Chondrocyte (in vitro differentiated cells): Measurements from ENCODE around the gene AGBL4. TPM values are rescaled to one million over a fixed set of nuclear protein-coding genes. Genes with fewer than 3 reads are reported as not detected.

Experiments used
- DNase-seq: peaks from one replicate; pipeline ENCODE4 v3.0.0; 2021; ENCODE audit warnings: mixed read lengths, low spot score
- H3K27ac Mint-ChIP-seq: one replicate; pipeline ENCODE4 v1.8.0; 2021; ENCODE audit warnings: mild to moderate bottlenecking, moderate library complexity, mixed read lengths; ENCODE audit not compliant: unreplicated experiment
- H3K27me3 Mint-ChIP-seq: 2 replicates; pipeline ENCODE4 v1.8.0; 2021; ENCODE audit warnings: low read depth, mixed read lengths
- H3K36me3 Mint-ChIP-seq: 2 replicates; pipeline ENCODE4 v1.8.0; 2021; ENCODE audit warnings: low read depth, mixed read lengths
- H3K4me1 Mint-ChIP-seq: 2 replicates; pipeline ENCODE4 v1.8.0; 2021; ENCODE audit warnings: low read depth, mild to moderate bottlenecking, mixed read lengths
- H3K4me3 Mint-ChIP-seq: one replicate; pipeline ENCODE4 v1.8.0; 2021; ENCODE audit warnings: mild to moderate bottlenecking, moderate library complexity, mixed read lengths; ENCODE audit not compliant: unreplicated experiment
- H3K9me3 Mint-ChIP-seq: 2 replicates; pipeline ENCODE4 v1.8.0; 2021; ENCODE audit warnings: low read depth, mixed read lengths
- total RNA-seq: library from RNA; stranded (reverse); gene quantifications from 3 replicates; pipeline ENCODE4 v1.2.1, GENCODE V29; 2021
- TF ChIP-seq, protein P1 (sequence below): fragments of 200-600 bp; sonication (generic); IDR thresholded peaks from 2 replicates; pipeline ENCODE4 v1.5.0; 2021; ENCODE audit warnings: antibody characterized with exemption, mild to moderate bottlenecking, moderate library complexity

AGBL4 gene
- total RNA-seq, 1 donor from 2014 or later = not detected

- H3K4me1 Mint-ChIP-seq = no peaks in the 10 kb centered on the region
- H3K27me3 Mint-ChIP-seq = peaks cover 31% of the 10 kb centered on the region
- H3K4me3 Mint-ChIP-seq = no peak overlapping the region
- no peaks in the 10 kb centered on the region for H3K36me3 Mint-ChIP-seq
- DNase-seq = no peak
- H3K9me3 Mint-ChIP-seq = no peaks in the 10 kb centered on the region
- TF ChIP-seq, protein P1, sequence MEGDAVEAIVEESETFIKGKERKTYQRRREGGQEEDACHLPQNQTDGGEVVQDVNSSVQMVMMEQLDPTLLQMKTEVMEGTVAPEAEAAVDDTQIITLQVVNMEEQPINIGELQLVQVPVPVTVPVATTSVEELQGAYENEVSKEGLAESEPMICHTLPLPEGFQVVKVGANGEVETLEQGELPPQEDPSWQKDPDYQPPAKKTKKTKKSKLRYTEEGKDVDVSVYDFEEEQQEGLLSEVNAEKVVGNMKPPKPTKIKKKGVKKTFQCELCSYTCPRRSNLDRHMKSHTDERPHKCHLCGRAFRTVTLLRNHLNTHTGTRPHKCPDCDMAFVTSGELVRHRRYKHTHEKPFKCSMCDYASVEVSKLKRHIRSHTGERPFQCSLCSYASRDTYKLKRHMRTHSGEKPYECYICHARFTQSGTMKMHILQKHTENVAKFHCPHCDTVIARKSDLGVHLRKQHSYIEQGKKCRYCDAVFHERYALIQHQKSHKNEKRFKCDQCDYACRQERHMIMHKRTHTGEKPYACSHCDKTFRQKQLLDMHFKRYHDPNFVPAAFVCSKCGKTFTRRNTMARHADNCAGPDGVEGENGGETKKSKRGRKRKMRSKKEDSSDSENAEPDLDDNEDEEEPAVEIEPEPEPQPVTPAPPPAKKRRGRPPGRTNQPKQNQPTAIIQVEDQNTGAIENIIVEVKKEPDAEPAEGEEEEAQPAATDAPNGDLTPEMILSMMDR = no peak
- H3K27ac Mint-ChIP-seq = no peak overlapping the region
Observed at GRCh38 chr1:48654606-48655210, 1369.0 kb downstream of the AGBL4 start.

- Mint-ChIP-seq H3K27ac (no peak overlapping the region), H3K4me3 (no peak overlapping the region), H3K36me3 (no peaks in the 10 kb centered on the region), H3K4me1 (no peaks in the 10 kb centered on the region), H3K27me3 (peaks cover 33% of the 10 kb centered on the region), H3K9me3 (no peaks in the 10 kb centered on the region)
- DNase-seq = no peak
- TF ChIP-seq, protein P1 = no peak
Observed at GRCh38 chr1:48652334-48652733, 1371.4 kb downstream of the AGBL4 start.

GRCh38 chr1:48649880-48650279 is 1373.9 kb downstream of the AGBL4 start:
- H3K9me3 Mint-ChIP-seq = no peaks in the 10 kb centered on the region
- no peak overlapping the region for H3K4me3 Mint-ChIP-seq
- H3K27ac Mint-ChIP-seq = no peak overlapping the region
- H3K36me3 Mint-ChIP-seq = no peaks in the 10 kb centered on the region
- TF ChIP-seq, protein P1 = no peak
- DNase-seq = no peak
- H3K27me3 Mint-ChIP-seq = peaks cover 40% of the 10 kb centered on the region
- H3K4me1 Mint-ChIP-seq = no peaks in the 10 kb centered on the region

- H3K36me3 Mint-ChIP-seq = no peaks in the 10 kb centered on the region
- no peaks in the 10 kb centered on the region for H3K9me3 Mint-ChIP-seq
- H3K27me3 Mint-ChIP-seq = peaks cover 44% of the 10 kb centered on the region
- TF ChIP-seq, protein P1 = no peak
- no peak overlapping the region for H3K27ac Mint-ChIP-seq
- DNase-seq = no peak
- H3K4me1 Mint-ChIP-seq = no peaks in the 10 kb centered on the region
- no peak overlapping the region for H3K4me3 Mint-ChIP-seq
Observed at GRCh38 chr1:48645883-48646282, 1377.9 kb downstream of the AGBL4 start.

- H3K27ac Mint-ChIP-seq = no peak overlapping the region
Observed at GRCh38 chr1:48644905-48645605, 1378.7 kb downstream of the AGBL4 start.

More at GRCh38 chr1:48644905-48645605, 1378.7 kb downstream of the AGBL4 start:
- TF ChIP-seq, protein P1 = no peak
- H3K4me1 Mint-ChIP-seq = no peaks in the 10 kb centered on the region
- no peaks in the 10 kb centered on the region for H3K9me3 Mint-ChIP-seq
- no peak overlapping the region for H3K4me3 Mint-ChIP-seq
- H3K27me3 Mint-ChIP-seq = peaks cover 44% of the 10 kb centered on the region
- DNase-seq = no peak
- no peaks in the 10 kb centered on the region for H3K36me3 Mint-ChIP-seq
